ENCODE measurements around the gene CALM3.

DNA sequence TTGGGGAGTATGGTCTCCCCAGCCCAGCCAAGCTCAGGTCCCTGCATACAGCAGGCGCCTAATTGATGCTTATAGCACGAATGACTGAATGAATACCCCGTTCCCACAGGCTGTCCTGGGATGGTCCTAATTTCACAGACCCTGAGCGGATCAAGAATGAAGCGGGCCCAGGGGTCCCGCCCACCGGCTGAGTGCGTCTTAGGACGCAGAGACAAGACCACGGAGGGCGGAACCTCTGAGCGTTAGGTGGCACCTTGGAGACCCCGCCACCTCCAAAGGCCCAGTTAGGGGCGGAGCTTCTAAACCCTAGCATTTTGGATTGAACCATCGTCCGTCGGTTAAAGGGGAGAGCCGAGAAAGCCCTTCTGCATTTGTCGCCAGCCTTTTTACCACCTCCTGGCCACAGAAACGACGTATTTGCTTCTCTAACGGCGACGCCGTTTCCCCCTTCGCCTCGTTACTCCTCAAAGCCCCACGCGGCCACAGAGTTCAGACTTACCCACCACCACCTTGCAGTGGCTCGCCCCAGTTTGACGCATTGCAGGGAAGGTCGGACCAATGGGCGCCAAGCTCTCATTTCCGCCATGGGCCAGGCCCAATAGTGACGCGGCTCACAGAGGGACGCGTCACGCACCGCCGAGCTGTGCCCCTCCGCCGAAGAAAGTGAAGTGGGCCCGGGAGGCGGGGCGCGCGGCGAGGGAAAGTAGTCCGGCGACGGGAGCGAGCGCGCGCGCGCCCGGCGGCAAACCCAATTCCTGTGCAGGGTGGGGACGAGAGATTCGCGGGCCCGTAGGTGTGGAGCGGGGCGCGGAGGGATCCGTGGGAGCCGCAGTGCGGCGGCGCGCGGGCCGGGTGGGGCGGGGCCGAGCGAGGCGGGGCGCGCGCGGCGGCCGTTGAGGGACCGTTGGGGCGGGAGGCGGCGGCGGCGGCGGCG is 479 bp upstream of the CALM3 start:
- TF ChIP-seq POLR2AphosphoS5 (IDR thresholded peaks at IDR 0.05) (peak; percentile 82), SMC3 (conservative IDR thresholded peaks at IDR 0.05; ENCODE audit: poor library complexity) (peak; percentile 39), EZH2 (IDR thresholded peaks at IDR 0.05; ENCODE audit: borderline replicate concordance, insufficient read depth, low read length, poor library complexity, severe bottlenecking) (no peak), EP300 (conservative IDR thresholded peaks at IDR 0.05; ENCODE audit: poor library complexity, severe bottlenecking) (peak; percentile 76)
- TF ChIP-seq, protein P1, sequence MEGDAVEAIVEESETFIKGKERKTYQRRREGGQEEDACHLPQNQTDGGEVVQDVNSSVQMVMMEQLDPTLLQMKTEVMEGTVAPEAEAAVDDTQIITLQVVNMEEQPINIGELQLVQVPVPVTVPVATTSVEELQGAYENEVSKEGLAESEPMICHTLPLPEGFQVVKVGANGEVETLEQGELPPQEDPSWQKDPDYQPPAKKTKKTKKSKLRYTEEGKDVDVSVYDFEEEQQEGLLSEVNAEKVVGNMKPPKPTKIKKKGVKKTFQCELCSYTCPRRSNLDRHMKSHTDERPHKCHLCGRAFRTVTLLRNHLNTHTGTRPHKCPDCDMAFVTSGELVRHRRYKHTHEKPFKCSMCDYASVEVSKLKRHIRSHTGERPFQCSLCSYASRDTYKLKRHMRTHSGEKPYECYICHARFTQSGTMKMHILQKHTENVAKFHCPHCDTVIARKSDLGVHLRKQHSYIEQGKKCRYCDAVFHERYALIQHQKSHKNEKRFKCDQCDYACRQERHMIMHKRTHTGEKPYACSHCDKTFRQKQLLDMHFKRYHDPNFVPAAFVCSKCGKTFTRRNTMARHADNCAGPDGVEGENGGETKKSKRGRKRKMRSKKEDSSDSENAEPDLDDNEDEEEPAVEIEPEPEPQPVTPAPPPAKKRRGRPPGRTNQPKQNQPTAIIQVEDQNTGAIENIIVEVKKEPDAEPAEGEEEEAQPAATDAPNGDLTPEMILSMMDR (IDR thresholded peaks at IDR 0.05; ENCODE audit: poor library complexity, severe bottlenecking) = no peak
